IMR-90 (cell line): ENCODE measurements around the gene LY9. TPM values are rescaled to one million over a fixed set of nuclear protein-coding genes. Genes with fewer than 3 reads are reported as not detected.

Experiments used
- ATAC-seq: fragments of 200-7000 bp; cut with Tn5 transposase; 2 replicates; pipeline ENCODE4 v1.9.1; 2020; ENCODE audit warnings: low read depth, mild to moderate bottlenecking, moderate library complexity
- BruUV-seq: library from RNA; stranded (reverse); fragments of 400-500 nt; replicated peaks from 2 replicates; lab custom pipeline; 2021; lab: Mats Ljungman, UMichigan
- CTCF ChIA-PET: fragments of 300-600 bp; formaldehyde crosslinking; extraction: SDS; loops from one replicate; lab custom pipeline; 2021; ENCODE audit warnings: antibody characterized with exemption; lab: Yijun Ruan, JAX
- POLR2A ChIA-PET: fragments of 300-600 bp; sonication (Branson Sonifier 250); formaldehyde crosslinking; loops from one replicate; lab custom pipeline; 2022; ENCODE audit warnings: antibody characterized with exemption; ENCODE audit not compliant: unreplicated experiment; lab: Charles Lee
- DNase-seq: peaks from one replicate; pipeline ENCODE4 v3.0.0; 2013
- H2AFZ ChIP-seq: replicated peaks from 2 replicates; pipeline ENCODE3; 2013; ENCODE audit warnings: low read length, mild to moderate bottlenecking; ENCODE audit not compliant: poor library complexity
- H2AK5ac ChIP-seq: 2 replicates; pipeline ENCODE4 v1.6.1; 2013; ENCODE audit warnings: low read depth, low read length, inconsistent platforms
- H2AK9ac ChIP-seq: replicated peaks from 2 replicates; pipeline ENCODE3; 2013; ENCODE audit warnings: mild to moderate bottlenecking, low read depth, low read length, moderate library complexity; ENCODE audit not compliant: poor library complexity
- H2BK120ac ChIP-seq: 2 replicates; pipeline ENCODE4 v1.6.1; 2013; ENCODE audit warnings: low read depth, low read length, inconsistent platforms
- H2BK15ac ChIP-seq: 3 replicates; pipeline ENCODE4 v1.6.1; 2013; ENCODE audit warnings: low read depth, low read length, inconsistent platforms
- H2BK20ac ChIP-seq: 2 replicates; pipeline ENCODE4 v1.6.1; 2013; ENCODE audit warnings: low read depth, mild to moderate bottlenecking, inconsistent platforms, low read length, moderate library complexity
- H2BK5ac ChIP-seq: 2 replicates; pipeline ENCODE4 v1.6.1; 2013; ENCODE audit warnings: mild to moderate bottlenecking, low read depth, low read length, inconsistent platforms; ENCODE audit not compliant: poor library complexity, severe bottlenecking
- H3K14ac ChIP-seq: replicated peaks from 2 replicates; pipeline ENCODE4 v1.6.1; 2013; ENCODE audit warnings: low read depth, low read length, inconsistent platforms
- H3K18ac ChIP-seq: 2 replicates; pipeline ENCODE4 v1.6.1; 2013; ENCODE audit warnings: low read depth, low read length, control low read depth
- H3K23ac ChIP-seq: 2 replicates; pipeline ENCODE4 v1.6.1; 2013; ENCODE audit warnings: low read depth, low read length, inconsistent platforms
- H3K27ac ChIP-seq: 2 replicates; pipeline ENCODE4 v1.5.1; 2013; ENCODE audit warnings: mild to moderate bottlenecking, control low read depth, low read length; ENCODE audit not compliant: insufficient read depth
- H3K27me3 ChIP-seq: 2 replicates; pipeline ENCODE4 v1.6.1; 2013; ENCODE audit warnings: low read length; ENCODE audit not compliant: control insufficient read depth, insufficient read depth
- H3K36me3 ChIP-seq: 2 replicates; pipeline ENCODE4 v1.6.1; 2013; ENCODE audit warnings: low read length, mixed read lengths; ENCODE audit not compliant: control insufficient read depth, insufficient read depth
- H3K4ac ChIP-seq: 2 replicates; pipeline ENCODE4 v1.6.1; 2013; ENCODE audit warnings: low read depth, low read length, inconsistent platforms
- H3K4me1 ChIP-seq: 2 replicates; pipeline ENCODE4 v1.6.1; 2013; ENCODE audit warnings: low read length, mixed read lengths; ENCODE audit not compliant: control insufficient read depth, insufficient read depth
- H3K4me2 ChIP-seq: 2 replicates; pipeline ENCODE4 v1.6.1; 2013; ENCODE audit warnings: low read depth, mild to moderate bottlenecking, control low read depth, low read length, moderate library complexity
- H3K4me3 ChIP-seq: 2 replicates; pipeline ENCODE4 v1.5.1; 2013; ENCODE audit warnings: low read depth, mild to moderate bottlenecking, control low read depth, low read length, moderate library complexity; ENCODE audit not compliant: insufficient read depth
- H3K56ac ChIP-seq: 2 replicates; pipeline ENCODE4 v1.6.1; 2013; ENCODE audit warnings: low read length, inconsistent platforms; ENCODE audit not compliant: insufficient read depth; ENCODE audit errors: extremely low read depth
- H3K79me1 ChIP-seq, 2 experiments: 2 replicates each; pipeline ENCODE4 v1.6.1; 2013; ENCODE audit warnings: low read length in 2 of 2, inconsistent platforms in 1 of 2, low read depth in 1 of 2
- H3K9ac ChIP-seq: 2 replicates; pipeline ENCODE4 v1.6.1; 2013; ENCODE audit warnings: low read depth, low read length, control low read depth
- H3K9me1 ChIP-seq: 2 replicates; pipeline ENCODE4 v1.6.1; 2013; ENCODE audit warnings: low read length, inconsistent platforms; ENCODE audit not compliant: insufficient read depth
- H3K9me3 ChIP-seq: 2 replicates; pipeline ENCODE4 v1.6.1; 2013; ENCODE audit warnings: low read length; ENCODE audit not compliant: control insufficient read depth, insufficient read depth
- H4K20me1 ChIP-seq: 2 replicates; pipeline ENCODE4 v1.6.1; 2013; ENCODE audit warnings: low read length, inconsistent platforms; ENCODE audit not compliant: insufficient read depth
- H4K5ac ChIP-seq: 2 replicates; pipeline ENCODE4 v1.6.1; 2013; ENCODE audit warnings: mild to moderate bottlenecking, low read depth, low read length, control low read depth
- H4K8ac ChIP-seq, 2 experiments: 2 replicates each; pipeline ENCODE4 v1.6.1; 2013; ENCODE audit warnings: low read depth in 2 of 2, low read length in 2 of 2, control low read depth in 1 of 2, inconsistent platforms in 1 of 2
- H4K91ac ChIP-seq: 2 replicates; pipeline ENCODE4 v1.6.1; 2013; ENCODE audit warnings: low read depth, low read length, inconsistent platforms; ENCODE audit not compliant: insufficient read depth
- BHLHE40 ChIP-seq: fragments of 150-350 bp; IDR thresholded peaks from 2 replicates; pipeline ENCODE4 v1.6.1; 2016; ENCODE audit warnings: mild to moderate bottlenecking, low read depth, low read length
- CEBPB ChIP-seq: IDR thresholded peaks from 2 replicates; pipeline ENCODE4 v1.6.1; 2012; ENCODE audit warnings: low read depth, low read length, improper control_type of control experiment
- CHD1 ChIP-seq: IDR thresholded peaks from 2 replicates; pipeline ENCODE4 v1.6.1; 2012; ENCODE audit warnings: low read depth, low read length, improper control_type of control experiment
- FOS ChIP-seq: fragments of 150-350 bp; IDR thresholded peaks from 2 replicates; pipeline ENCODE4 v1.6.1; 2016; ENCODE audit warnings: low read depth, low read length
- MAZ ChIP-seq: IDR thresholded peaks from 2 replicates; pipeline ENCODE4 v1.6.1; 2012; ENCODE audit warnings: low read depth, mild to moderate bottlenecking, low read length, improper control_type of control experiment, moderate library complexity, borderline replicate concordance
- MXI1 ChIP-seq: IDR thresholded peaks from 2 replicates; pipeline ENCODE4 v1.6.1; 2012; ENCODE audit warnings: low read depth, mild to moderate bottlenecking, low read length, moderate library complexity, borderline replicate concordance
- NFE2L2 ChIP-seq: fragments of 150-350 bp; IDR thresholded peaks from 2 replicates; pipeline ENCODE4 v1.6.1; 2016; ENCODE audit warnings: low read depth, mild to moderate bottlenecking, low read length
- POLR2A ChIP-seq: IDR thresholded peaks from 2 replicates; pipeline ENCODE4 v1.6.1; 2012; ENCODE audit warnings: mild to moderate bottlenecking, low read depth, low read length
- RCOR1 ChIP-seq: IDR thresholded peaks from 2 replicates; pipeline ENCODE4 v1.6.1; 2012; ENCODE audit warnings: mild to moderate bottlenecking, low read length, improper control_type of control experiment; ENCODE audit not compliant: insufficient replicate concordance
- RFX5 ChIP-seq: IDR thresholded peaks from 2 replicates; pipeline ENCODE4 v1.8.0; 2012; ENCODE audit warnings: low read depth, mild to moderate bottlenecking, low read length, moderate library complexity
- SMC3 ChIP-seq: fragments of 150-350 bp; IDR thresholded peaks from 2 replicates; pipeline ENCODE4 v1.6.1; 2016; ENCODE audit warnings: low read depth, mild to moderate bottlenecking, antibody characterized with exemption, low read length, moderate library complexity
- USF2 ChIP-seq: fragments of 150-350 bp; IDR thresholded peaks from 2 replicates; pipeline ENCODE4 v1.6.1; 2017; ENCODE audit warnings: mild to moderate bottlenecking, antibody characterized with exemption, low read length, low read depth
- WGBS, 2 experiments: methylation state at CpG; one replicate each; pipeline versions ENCODE4 v1.1.5 to v1.1.7; 2013; ENCODE audit warnings: missing lambda C conversion rate in 2 of 2; ENCODE audit not compliant: insufficient read length in 1 of 2; ENCODE audit errors: extremely low coverage in 2 of 2; 5-methylcytosine and 5-hydroxymethylcytosine counted together
- dilution Hi-C: fragments of 300-500 bp; cut with HindIII; formaldehyde crosslinking; loops from one replicate; pipeline ENCODE4 v1.14.3; 2018; ENCODE audit warnings: low sequenced_read_pairs; ENCODE audit not compliant: unreplicated experiment
- in situ Hi-C: fragments of 300-500 bp; cut with MboI; formaldehyde crosslinking; loops from 3 replicates; pipeline ENCODE4 v1.14.3; 2019; ENCODE audit warnings: low sequenced_read_pairs, inconsistent platforms, mixed read lengths
- intact Hi-C: fragments of 100-400 bp; cut with micrococcal nuclease; formaldehyde crosslinking; loops from 2 replicates; pipeline ENCODE4 v1.10.0; 2022
- polyA plus RNA-seq, 3 experiments: library from polyadenylated mRNA; depleted of rRNA; stranded (reverse); fragments of >200 nt; gene quantifications; 2 replicates each; pipeline ENCODE4 v1.2.3, GENCODE V29; 2012; ENCODE audit warnings: low replicate concordance in 1 of 3
- total RNA-seq: library from RNA; depleted of rRNA; stranded (reverse); fragments of >200 nt; gene quantifications from 2 replicates; pipeline ENCODE4 v1.2.3, GENCODE V29; 2012
- TF ChIP-seq, protein P1 (sequence below): conservative IDR thresholded peaks from 2 replicates; pipeline ENCODE4 v1.5.1; 2012; ENCODE audit warnings: mild to moderate bottlenecking, low read depth, low read length, improper control_type of control experiment

LY9 gene
- total and polyA plus RNA-seq, 2 of the 4 experiments (the other 2 are of a cell fraction) = not detected

DNA sequence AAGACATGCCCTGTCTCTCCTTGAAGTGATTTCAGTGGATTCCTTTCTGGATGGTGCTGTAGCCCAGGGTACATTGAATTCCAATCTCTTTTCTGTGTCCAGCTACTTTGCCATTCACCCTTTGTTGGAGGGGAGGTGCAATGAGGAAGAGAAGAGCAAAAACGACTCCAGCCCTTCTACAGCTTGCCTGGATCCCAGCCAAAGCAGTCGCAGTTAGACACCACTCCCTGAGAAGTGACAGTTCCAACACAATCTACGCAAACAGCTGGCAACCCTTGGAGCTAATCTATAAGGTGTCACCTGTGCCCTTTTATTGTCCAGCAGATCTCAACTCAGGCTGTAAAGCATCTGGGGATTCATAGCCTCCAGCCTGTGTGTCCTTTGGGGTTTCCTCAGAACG is 62.1 kb downstream of the LY9 start:
- no peak overlapping the region for H2BK120ac ChIP-seq
- no peak for ATAC-seq
- H2BK20ac ChIP-seq = no peak overlapping the region
- no peaks in the 10 kb centered on the region for H3K79me1 ChIP-seq
- H3K27me3 ChIP-seq = no peaks in the 10 kb centered on the region
- no peak overlapping the region for H3K4me3 ChIP-seq
- no peaks in the 10 kb centered on the region for H3K4me1 ChIP-seq
- H4K91ac ChIP-seq = no peak overlapping the region
- in situ Hi-C loops (no loop called here), intact Hi-C loops (no loop called here), dilution Hi-C loops (no loop called here)
- H3K9me1 ChIP-seq = no peaks in the 10 kb centered on the region
- H3K14ac ChIP-seq = no peak overlapping the region
- WGBS, 2 experiments = no CpG with 5 or more reads among the region's 4 CpGs
- no peak overlapping the region for H4K8ac ChIP-seq
- no peak overlapping the region for H2BK5ac ChIP-seq
- no peak for DNase-seq
- no peak overlapping the region for H4K5ac ChIP-seq
- no peak overlapping the region for H2AK5ac ChIP-seq
- no peaks in the 10 kb centered on the region for H3K9me3 ChIP-seq
- no peak overlapping the region for H2AFZ ChIP-seq
- no peak overlapping the region for H2AK9ac ChIP-seq
- H2BK15ac ChIP-seq = no peak overlapping the region
- no peak overlapping the region for H3K23ac ChIP-seq
- TF ChIP-seq MXI1 = no peak
- TF ChIP-seq SMC3 = no peak
- TF ChIP-seq POLR2A = no peak
- no peak for TF ChIP-seq FOS
- no peak for TF ChIP-seq CEBPB
- no peak for TF ChIP-seq MAZ
- TF ChIP-seq, protein P1, sequence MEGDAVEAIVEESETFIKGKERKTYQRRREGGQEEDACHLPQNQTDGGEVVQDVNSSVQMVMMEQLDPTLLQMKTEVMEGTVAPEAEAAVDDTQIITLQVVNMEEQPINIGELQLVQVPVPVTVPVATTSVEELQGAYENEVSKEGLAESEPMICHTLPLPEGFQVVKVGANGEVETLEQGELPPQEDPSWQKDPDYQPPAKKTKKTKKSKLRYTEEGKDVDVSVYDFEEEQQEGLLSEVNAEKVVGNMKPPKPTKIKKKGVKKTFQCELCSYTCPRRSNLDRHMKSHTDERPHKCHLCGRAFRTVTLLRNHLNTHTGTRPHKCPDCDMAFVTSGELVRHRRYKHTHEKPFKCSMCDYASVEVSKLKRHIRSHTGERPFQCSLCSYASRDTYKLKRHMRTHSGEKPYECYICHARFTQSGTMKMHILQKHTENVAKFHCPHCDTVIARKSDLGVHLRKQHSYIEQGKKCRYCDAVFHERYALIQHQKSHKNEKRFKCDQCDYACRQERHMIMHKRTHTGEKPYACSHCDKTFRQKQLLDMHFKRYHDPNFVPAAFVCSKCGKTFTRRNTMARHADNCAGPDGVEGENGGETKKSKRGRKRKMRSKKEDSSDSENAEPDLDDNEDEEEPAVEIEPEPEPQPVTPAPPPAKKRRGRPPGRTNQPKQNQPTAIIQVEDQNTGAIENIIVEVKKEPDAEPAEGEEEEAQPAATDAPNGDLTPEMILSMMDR = no peak
- no peak for TF ChIP-seq BHLHE40
- TF ChIP-seq RCOR1 = no peak
- TF ChIP-seq CHD1 = no peak
- no peak for TF ChIP-seq USF2
- TF ChIP-seq NFE2L2 = no peak
- TF ChIP-seq RFX5 = no peak
- no peak overlapping the region for H3K4me2 ChIP-seq
- H4K20me1 ChIP-seq = no peaks in the 10 kb centered on the region
- POLR2A ChIA-PET = no interaction called here
- CTCF ChIA-PET = interaction anchor here (0.7 to 1.1 kb wide), 2 partner anchors 8 to 54 kb away, joined by 3 to 10 read pairs; no protein-coding TSS in a partner anchor
- BruUV-seq = no TSS peak
- H3K18ac ChIP-seq = no peak overlapping the region
- H3K56ac ChIP-seq = no peak overlapping the region
- H3K9ac ChIP-seq = no peak overlapping the region
- no peak overlapping the region for H3K4ac ChIP-seq
- H3K27ac ChIP-seq = no peak overlapping the region
- no peaks in the 10 kb centered on the region for H3K36me3 ChIP-seq
